Measurements from ENCODE around the gene PEX11A.

PEX11A gene

GRCh38 chr15:89665449-89666181 lies 24.9 kb downstream of the PEX11A start:
- peak overlapping the region; percentile 21; the same call in 1 of the 2 replicates for H3K27ac ChIP-seq (ENCODE audit: extremely low read depth, low read depth, low read length)
- no peaks in the 10 kb centered on the region for H3K9me3 ChIP-seq (ENCODE audit: control insufficient read depth, insufficient read depth, low read depth, low read length)
- peak overlapping the region; percentile 11 for H3K4me3 ChIP-seq (ENCODE audit: low read depth, low read length)
- TF ChIP-seq ZNF830 (tag by site-specific recombination; IDR thresholded peaks at IDR 0.05; ENCODE audit: low read depth) (no peak), ZBTB20 (tag by site-specific recombination; IDR thresholded peaks at IDR 0.05) (peak; percentile 71; the same call in 1 of the 2 replicates), ZNF23 (tag by site-specific recombination; IDR thresholded peaks at IDR 0.05; ENCODE audit: borderline replicate concordance) (no peak), ZNF777 (tag by site-specific recombination; IDR thresholded peaks at IDR 0.05; ENCODE audit: borderline replicate concordance) (no peak), ZFP41 (tag by site-specific recombination; IDR thresholded peaks at IDR 0.05; ENCODE audit: borderline replicate concordance) (no peak), ZNF660 (tag by site-specific recombination; IDR thresholded peaks at IDR 0.05) (peak; percentile 45; the same call in 1 of the 2 replicates), MEIS1 (CRISPR knock-in tag; IDR thresholded peaks at IDR 0.05; ENCODE audit: borderline replicate concordance) (no peak), ZNF335 (tag by site-specific recombination; conservative IDR thresholded peaks at IDR 0.05) (peak; percentile 62), ZNF704 (tag by site-specific recombination; IDR thresholded peaks at IDR 0.05) (no peak), ZNF10 (tag by site-specific recombination; IDR thresholded peaks at IDR 0.05) (no peak), ZNF423 (tag by site-specific recombination; IDR thresholded peaks at IDR 0.05) (no peak), ZNF585B (tag by site-specific recombination; IDR thresholded peaks at IDR 0.05) (no peak), ZBTB17 (tag by site-specific recombination; IDR thresholded peaks at IDR 0.05) (peak; percentile 76)
- TF ChIP-seq, protein P1, sequence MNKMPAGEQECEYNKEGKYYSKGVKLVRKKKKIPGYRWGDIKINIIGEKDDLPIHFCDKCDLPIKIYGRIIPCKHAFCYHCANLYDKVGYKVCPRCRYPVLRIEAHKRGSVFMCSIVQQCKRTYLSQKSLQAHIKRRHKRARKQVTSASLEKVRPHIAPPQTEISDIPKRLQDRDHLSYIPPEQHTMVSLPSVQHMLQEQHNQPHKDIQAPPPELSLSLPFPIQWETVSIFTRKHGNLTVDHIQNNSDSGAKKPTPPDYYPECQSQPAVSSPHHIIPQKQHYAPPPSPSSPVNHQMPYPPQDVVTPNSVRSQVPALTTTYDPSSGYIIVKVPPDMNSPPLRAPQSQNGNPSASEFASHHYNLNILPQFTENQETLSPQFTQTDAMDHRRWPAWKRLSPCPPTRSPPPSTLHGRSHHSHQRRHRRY (tag by site-specific recombination; IDR thresholded peaks at IDR 0.05): no peak
- TF ChIP-seq, protein P2, sequence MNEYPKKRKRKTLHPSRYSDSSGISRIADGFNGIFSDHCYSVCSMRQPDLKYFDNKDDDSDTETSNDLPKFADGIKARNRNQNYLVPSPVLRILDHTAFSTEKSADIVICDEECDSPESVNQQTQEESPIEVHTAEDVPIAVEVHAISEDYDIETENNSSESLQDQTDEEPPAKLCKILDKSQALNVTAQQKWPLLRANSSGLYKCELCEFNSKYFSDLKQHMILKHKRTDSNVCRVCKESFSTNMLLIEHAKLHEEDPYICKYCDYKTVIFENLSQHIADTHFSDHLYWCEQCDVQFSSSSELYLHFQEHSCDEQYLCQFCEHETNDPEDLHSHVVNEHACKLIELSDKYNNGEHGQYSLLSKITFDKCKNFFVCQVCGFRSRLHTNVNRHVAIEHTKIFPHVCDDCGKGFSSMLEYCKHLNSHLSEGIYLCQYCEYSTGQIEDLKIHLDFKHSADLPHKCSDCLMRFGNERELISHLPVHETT (tag by site-specific recombination; IDR thresholded peaks at IDR 0.05): no peak
- TF ChIP-seq, protein P3, sequence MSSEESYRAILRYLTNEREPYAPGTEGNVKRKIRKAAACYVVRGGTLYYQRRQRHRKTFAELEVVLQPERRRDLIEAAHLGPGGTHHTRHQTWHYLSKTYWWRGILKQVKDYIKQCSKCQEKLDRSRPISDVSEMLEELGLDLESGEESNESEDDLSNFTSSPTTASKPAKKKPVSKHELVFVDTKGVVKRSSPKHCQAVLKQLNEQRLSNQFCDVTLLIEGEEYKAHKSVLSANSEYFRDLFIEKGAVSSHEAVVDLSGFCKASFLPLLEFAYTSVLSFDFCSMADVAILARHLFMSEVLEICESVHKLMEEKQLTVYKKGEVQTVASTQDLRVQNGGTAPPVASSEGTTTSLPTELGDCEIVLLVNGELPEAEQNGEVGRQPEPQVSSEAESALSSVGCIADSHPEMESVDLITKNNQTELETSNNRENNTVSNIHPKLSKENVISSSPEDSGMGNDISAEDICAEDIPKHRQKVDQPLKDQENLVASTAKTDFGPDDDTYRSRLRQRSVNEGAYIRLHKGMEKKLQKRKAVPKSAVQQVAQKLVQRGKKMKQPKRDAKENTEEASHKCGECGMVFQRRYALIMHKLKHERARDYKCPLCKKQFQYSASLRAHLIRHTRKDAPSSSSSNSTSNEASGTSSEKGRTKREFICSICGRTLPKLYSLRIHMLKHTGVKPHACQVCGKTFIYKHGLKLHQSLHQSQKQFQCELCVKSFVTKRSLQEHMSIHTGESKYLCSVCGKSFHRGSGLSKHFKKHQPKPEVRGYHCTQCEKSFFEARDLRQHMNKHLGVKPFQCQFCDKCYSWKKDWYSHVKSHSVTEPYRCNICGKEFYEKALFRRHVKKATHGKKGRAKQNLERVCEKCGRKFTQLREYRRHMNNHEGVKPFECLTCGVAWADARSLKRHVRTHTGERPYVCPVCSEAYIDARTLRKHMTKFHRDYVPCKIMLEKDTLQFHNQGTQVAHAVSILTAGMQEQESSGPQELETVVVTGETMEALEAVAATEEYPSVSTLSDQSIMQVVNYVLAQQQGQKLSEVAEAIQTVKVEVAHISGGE (tag by site-specific recombination; conservative IDR thresholded peaks at IDR 0.05; ENCODE audit: low read depth): peak; percentile 49; the same call in 1 of the 2 replicates
- TF ChIP-seq, protein P4, sequence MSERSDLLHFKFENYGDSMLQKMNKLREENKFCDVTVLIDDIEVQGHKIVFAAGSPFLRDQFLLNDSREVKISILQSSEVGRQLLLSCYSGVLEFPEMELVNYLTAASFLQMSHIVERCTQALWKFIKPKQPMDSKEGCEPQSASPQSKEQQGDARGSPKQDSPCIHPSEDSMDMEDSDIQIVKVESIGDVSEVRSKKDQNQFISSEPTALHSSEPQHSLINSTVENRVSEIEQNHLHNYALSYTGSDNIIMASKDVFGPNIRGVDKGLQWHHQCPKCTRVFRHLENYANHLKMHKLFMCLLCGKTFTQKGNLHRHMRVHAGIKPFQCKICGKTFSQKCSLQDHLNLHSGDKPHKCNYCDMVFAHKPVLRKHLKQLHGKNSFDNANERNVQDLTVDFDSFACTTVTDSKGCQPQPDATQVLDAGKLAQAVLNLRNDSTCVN (tag by site-specific recombination; optimal IDR thresholded peaks at IDR 0.05): peak; percentile 67
- ChIA-PET CTCF (interaction anchor here (0.5 to 7.8 kb wide), 4 partner anchors 8 to 383 kb away, joined by 3 to 36 read pairs (median 4); no protein-coding TSS in a partner anchor), POLR2A (no interaction called here)
- no peaks in the 10 kb centered on the region for H3K36me3 ChIP-seq (ENCODE audit: control insufficient read depth in 2 of 2, insufficient read depth in 1 of 2, low read length in 2 of 2)
- no peaks in the 10 kb centered on the region for H3K4me1 ChIP-seq (ENCODE audit: control insufficient read depth, insufficient read depth, low read length)

Measured in HEK293 (cell line).